Dendritic cell treated with granulocyte-macrophage colony-stimulating factor and Interleukin-4, amounts not matched to agents 40 ng/mL and 50 ng/mL, for 4 days (primary cell): ENCODE results near the gene PRKCD.

ENCODE experiments used
- H3K27ac Mint-ChIP-seq: one replicate; pipeline ENCODE4 v1.8.0; 2022; ENCODE audit warnings: mild to moderate bottlenecking, mixed read lengths
- H3K27me3 Mint-ChIP-seq: one replicate; pipeline ENCODE4 v1.8.0; 2022; ENCODE audit warnings: mild to moderate bottlenecking, mixed read lengths
- H3K36me3 Mint-ChIP-seq: one replicate; pipeline ENCODE4 v1.8.0; 2022; ENCODE audit warnings: low read depth, mixed read lengths
- H3K4me1 Mint-ChIP-seq: one replicate; pipeline ENCODE4 v1.8.0; 2022; ENCODE audit warnings: low read depth, mixed read lengths
- H3K4me3 Mint-ChIP-seq: one replicate; pipeline ENCODE4 v1.8.0; 2022; ENCODE audit warnings: mild to moderate bottlenecking, moderate library complexity, mixed read lengths
- H3K9me3 Mint-ChIP-seq: one replicate; pipeline ENCODE4 v1.8.0; 2022; ENCODE audit warnings: mixed read lengths
- intact Hi-C: fragments of 100-400 bp; cut with micrococcal nuclease; formaldehyde crosslinking; loops from one replicate; pipeline ENCODE4 v1.15.0; 2022

Gene PRKCD

DNA sequence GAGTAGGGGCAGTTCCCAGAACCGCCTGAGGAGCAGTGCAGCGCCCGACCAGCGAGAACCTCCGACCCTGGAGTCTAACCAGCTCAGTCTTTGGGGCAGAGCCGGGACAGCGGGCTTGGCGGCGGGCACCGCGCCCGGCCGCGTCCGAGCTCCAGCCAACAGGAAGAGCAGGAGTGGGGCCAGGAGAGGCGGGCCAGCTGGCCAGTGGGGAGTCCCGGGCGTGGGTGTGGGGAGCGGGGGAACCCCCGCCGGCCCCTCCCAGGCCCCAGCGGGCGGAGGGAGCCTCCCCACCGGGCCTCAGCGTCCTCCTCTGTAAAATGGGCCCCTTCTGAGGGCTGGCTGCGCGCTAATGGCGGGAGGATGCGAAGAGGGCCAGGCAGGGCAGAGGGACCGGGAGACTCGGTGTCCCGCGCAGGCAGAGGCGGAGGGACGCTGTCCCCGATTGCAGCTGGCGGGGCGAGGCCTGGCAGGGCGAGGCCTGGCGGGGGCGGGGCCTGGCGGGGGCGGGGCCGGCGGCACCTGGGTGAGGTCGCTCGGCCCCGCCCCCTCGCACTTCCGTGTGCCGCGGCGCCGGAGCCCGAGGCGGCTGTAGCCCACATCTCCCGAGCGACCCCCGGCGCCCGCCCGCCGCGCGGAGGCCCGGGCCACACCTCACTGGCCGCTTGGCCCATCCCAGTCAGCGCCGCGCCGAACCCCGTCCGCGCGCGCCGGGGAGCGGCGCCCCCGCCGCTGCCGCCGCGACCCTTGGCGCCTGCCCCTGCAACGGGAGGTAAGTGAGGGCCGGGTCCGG is at the start of gene PRKCD:
Gene PRKCD (plus strand): TSS at position 550 of the 790 bp plus-strand sequence. CDS start 17,214 bp downstream, outside the sequence.
- Mint-ChIP-seq H3K27ac (peak within 1 kb of the TSS; percentile 98), H3K9me3 (no peaks in the 10 kb centered on the region), H3K27me3 (peaks cover 17% of the 10 kb centered on the region), H3K4me1 (peaks cover 82% of the 10 kb centered on the region), H3K4me3 (peak within 1 kb of the TSS; percentile 82), H3K36me3 (peaks cover 52% of the 10 kb centered on the region)
- intact Hi-C loops: loop anchor here (2.0 to 5.0 kb wide), 3 partner anchors 18 to 36 kb away; no protein-coding TSS in a partner anchor

DNA sequence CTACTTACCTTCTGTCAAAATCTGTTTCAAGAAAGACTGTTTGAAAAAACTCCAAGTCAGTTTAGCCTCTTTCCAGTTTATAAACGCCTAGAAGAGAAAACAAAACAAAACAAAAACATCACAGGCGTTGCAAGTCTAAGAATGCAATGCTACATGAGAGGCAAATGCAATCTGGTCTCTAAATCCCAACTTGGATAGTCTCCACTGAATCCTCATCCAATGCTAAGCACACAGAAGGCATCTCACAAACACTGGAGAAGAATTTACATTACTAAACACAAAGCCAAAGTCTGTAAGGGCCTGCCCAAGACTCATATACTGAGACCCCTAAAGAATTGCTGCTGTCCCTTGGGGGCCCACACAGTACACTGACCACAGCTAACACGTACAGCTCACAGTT is 49.2 kb upstream of the PRKCD start:
- no peak overlapping the region for H3K27ac Mint-ChIP-seq
- H3K4me1 Mint-ChIP-seq: peaks cover 31% of the 10 kb centered on the region
- H3K9me3 Mint-ChIP-seq: no peaks in the 10 kb centered on the region
- H3K27me3 Mint-ChIP-seq: no peaks in the 10 kb centered on the region
- peaks cover 34% of the 10 kb centered on the region for H3K36me3 Mint-ChIP-seq
- H3K4me3 Mint-ChIP-seq: no peak overlapping the region
- intact Hi-C loops: no loop called here

DNA sequence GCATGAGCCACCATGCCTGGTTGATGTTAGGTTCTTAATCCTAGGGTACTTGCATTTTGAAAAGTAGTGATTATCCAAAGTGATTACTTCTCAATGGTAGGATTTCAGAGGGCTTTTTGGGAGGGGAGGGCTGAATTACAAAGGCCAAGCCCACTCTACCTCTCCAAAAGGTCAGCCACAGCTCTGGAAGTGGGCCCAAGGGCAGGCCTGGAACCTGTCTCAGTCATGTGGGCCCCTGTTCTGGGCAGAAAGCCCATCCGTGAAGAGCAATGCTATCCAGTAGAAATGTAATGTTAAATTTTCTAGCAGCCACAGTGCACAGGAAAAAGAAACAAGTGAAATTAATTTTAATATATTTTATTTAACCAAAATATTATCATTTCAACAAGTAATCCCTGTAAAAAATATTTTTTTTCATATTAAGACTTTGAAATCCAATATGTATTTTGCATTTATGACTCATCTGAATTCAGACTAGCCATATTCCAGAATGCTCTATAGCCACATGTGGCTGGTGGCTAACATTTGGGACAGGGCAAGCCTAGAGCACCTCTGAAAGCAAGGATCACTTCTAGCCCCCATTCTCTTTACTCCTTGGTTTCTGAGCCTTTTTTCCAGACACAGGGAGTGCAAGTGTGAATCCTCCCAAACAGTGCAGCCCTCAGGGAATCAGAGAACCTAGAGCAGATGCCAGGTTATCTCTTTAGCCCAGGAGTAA is 47.6 kb upstream of the PRKCD start:
- H3K4me1 Mint-ChIP-seq: peaks cover 22% of the 10 kb centered on the region
- no peak overlapping the region for H3K27ac Mint-ChIP-seq
- H3K27me3 Mint-ChIP-seq: no peaks in the 10 kb centered on the region
- intact Hi-C loops: loop anchor here (1.0 kb wide), 1 partner anchor 83 kb away; no protein-coding TSS in a partner anchor
- H3K4me3 Mint-ChIP-seq: no peak overlapping the region
- H3K36me3 Mint-ChIP-seq: peaks cover 48% of the 10 kb centered on the region
- H3K9me3 Mint-ChIP-seq: no peaks in the 10 kb centered on the region

DNA sequence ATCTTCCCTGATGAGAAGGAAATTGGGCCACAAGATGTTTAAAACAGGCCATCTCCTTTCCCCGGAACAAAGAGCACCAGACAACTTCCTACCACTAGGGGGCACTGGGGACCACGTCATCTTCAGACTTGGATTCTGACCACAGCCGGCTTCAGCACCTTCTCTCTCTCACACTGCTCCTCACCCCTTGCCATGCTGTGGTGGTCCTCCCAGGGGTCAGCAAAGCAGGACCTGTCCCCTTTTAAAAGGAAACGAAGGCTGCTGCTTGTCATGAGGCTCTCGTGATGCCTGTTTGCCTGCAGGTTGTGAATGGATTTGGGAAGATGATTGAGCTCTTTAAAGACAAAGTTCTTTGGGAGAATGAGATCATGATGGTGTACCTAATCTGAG is 47.0 kb upstream of the PRKCD start:
- no peaks in the 10 kb centered on the region for H3K9me3 Mint-ChIP-seq
- intact Hi-C loops: loop anchor here (1.0 kb wide), 1 partner anchor 82 kb away; no protein-coding TSS in a partner anchor
- H3K27ac Mint-ChIP-seq: no peak overlapping the region
- no peaks in the 10 kb centered on the region for H3K27me3 Mint-ChIP-seq
- no peak overlapping the region for H3K4me3 Mint-ChIP-seq
- H3K36me3 Mint-ChIP-seq: peaks cover 48% of the 10 kb centered on the region
- H3K4me1 Mint-ChIP-seq: peaks cover 16% of the 10 kb centered on the region

DNA sequence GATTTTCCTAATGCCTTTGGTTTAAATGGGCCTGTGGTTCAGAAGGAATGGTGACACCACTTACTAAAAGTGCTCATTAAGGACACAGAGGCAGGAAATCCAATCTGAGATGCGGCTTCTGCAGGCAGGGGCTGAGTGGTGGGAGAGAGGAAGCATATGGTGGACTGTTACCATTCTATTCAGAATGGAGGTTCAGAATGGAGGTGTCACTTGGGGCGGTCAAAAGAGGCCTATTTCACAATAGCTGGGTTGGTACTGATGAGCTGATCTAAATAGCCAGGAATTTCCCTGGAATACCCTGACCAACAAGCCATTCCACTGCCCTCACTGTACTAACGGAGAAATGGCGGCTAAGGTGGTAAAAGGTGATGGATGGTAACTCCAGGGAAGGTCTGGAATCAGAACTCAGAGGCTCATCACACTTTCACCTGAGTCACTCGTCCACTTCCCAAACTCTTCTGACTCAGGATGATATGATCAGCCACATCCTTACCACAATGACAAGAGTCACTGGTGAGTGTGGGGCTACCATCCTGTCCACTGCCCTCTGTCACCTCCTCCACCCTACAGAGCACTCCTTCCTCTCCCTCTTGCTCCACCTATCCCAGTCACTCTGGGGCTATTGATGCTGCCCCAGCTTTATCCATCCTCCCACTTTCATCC is 46.5 kb upstream of the PRKCD start:
- peaks cover 11% of the 10 kb centered on the region for H3K4me1 Mint-ChIP-seq
- no peaks in the 10 kb centered on the region for H3K9me3 Mint-ChIP-seq
- peaks cover 49% of the 10 kb centered on the region for H3K36me3 Mint-ChIP-seq
- H3K4me3 Mint-ChIP-seq: no peak overlapping the region
- H3K27me3 Mint-ChIP-seq: no peaks in the 10 kb centered on the region
- intact Hi-C loops: loop anchor here (1.0 kb wide), 1 partner anchor 82 kb away; no protein-coding TSS in a partner anchor
- no peak overlapping the region for H3K27ac Mint-ChIP-seq

DNA sequence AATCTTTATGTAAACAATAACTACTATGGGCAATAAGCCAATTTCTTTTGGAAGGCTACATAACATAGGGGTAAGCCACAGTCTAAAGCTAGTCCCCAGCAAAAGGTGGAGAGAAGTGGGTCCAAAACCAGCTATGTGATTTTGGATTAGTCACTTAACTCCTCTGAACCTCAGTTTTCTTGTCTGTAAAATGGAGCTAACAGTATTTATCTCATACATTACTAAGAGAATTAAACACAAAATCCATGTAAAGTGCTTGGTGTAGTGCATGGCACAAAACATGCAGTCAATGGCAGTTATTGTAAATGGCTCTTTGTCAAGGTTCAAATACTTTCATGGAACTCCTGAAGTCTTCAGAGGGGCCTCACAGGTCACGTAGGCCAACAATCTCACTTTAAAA is 44.1 kb upstream of the PRKCD start:
- intact Hi-C loops: no loop called here
- H3K27ac Mint-ChIP-seq: no peak overlapping the region
- peaks cover 58% of the 10 kb centered on the region for H3K36me3 Mint-ChIP-seq
- no peak overlapping the region for H3K4me3 Mint-ChIP-seq
- H3K27me3 Mint-ChIP-seq: no peaks in the 10 kb centered on the region
- no peaks in the 10 kb centered on the region for H3K9me3 Mint-ChIP-seq
- H3K4me1 Mint-ChIP-seq: no peaks in the 10 kb centered on the region

DNA sequence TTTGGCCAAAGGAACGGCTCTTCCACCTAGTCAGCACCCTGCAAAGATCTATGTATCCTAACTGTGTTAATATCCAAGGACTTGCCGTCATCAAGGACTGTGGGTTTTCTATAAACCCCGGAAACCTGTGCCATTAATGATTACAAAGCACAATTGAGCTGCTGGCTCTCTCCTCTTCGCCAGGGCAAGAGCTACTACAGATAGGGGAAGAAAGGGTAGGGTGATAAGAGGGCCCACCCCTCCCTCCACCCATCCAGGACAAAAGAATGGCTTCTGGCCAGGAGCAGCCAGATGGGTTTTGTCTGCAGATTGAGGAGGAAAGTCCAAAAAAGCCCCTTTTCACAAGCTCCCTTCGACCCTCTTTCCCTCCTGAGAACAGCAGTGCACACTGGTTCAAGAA is 40.7 kb upstream of the PRKCD start:
- Mint-ChIP-seq H3K27me3 (no peaks in the 10 kb centered on the region), H3K4me3 (no peak overlapping the region), H3K36me3 (peaks cover 92% of the 10 kb centered on the region), H3K27ac (no peak overlapping the region), H3K9me3 (no peaks in the 10 kb centered on the region), H3K4me1 (peaks cover 25% of the 10 kb centered on the region)
- intact Hi-C loops: loop anchor here (10.0 kb wide), 1 partner anchor 224 kb away; the partner anchor contains the start of gene DCP1A

DNA sequence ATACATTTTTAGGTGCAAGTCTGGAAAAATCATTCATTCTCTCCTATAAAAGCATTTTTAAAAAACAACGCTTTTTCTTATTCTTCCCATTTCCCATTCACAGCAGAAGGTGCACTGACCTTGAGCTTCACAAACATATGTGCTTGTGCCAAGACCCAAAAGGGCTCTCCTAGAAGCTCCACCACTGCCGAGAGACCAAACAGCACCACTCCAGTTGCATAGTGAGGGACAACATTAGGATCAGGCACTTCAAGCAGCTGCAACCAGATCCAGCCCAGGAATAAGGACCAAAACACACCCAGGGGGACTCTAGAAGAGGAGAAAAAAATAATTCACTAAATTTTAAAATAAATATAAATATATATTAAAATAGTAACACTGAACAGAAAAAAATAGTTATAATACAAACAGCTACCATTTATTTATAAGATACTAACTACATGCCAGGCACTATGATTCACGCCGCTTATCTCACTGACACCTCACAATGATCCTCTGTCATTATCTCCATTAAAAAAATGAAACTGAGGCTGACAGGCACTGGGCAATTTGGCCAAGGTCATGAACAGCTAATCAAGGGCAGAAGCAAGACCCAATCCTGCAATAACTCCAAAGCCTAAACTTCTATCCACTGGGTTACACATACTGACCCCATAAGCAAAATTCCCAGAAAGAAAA is 38.6 kb upstream of the PRKCD start:
- intact Hi-C loops: loop anchor here (10.0 kb wide), 1 partner anchor 222 kb away; the partner anchor contains the start of gene DCP1A
- Mint-ChIP-seq H3K27ac (no peak overlapping the region), H3K4me1 (peaks cover 25% of the 10 kb centered on the region), H3K36me3 (peaks cover 94% of the 10 kb centered on the region), H3K27me3 (no peaks in the 10 kb centered on the region), H3K4me3 (no peak overlapping the region), H3K9me3 (no peaks in the 10 kb centered on the region)

DNA sequence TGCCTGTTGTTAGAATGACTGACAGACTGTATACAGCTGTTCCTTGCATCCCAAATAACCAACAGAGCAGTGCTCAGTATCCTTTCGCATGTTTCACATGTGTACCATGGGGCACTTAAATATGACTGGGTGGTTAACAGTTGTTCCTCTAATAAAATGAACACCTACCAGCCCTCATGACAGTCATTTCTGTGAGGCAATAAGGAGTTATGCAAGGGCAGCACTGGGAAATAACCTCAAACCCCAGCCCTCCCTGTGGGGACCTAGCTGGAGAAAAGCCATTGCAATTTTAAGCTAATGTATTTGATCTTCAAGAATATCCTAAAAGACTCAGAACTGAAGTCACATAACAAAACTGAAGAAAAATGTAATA is 38.1 kb upstream of the PRKCD start:
- intact Hi-C loops: loop anchor here (10.0 kb wide), 1 partner anchor 222 kb away; the partner anchor contains the start of gene DCP1A
- Mint-ChIP-seq H3K4me1 (peaks cover 25% of the 10 kb centered on the region), H3K27me3 (no peaks in the 10 kb centered on the region), H3K4me3 (no peak overlapping the region), H3K27ac (no peak overlapping the region), H3K9me3 (no peaks in the 10 kb centered on the region), H3K36me3 (peaks cover 89% of the 10 kb centered on the region)

DNA sequence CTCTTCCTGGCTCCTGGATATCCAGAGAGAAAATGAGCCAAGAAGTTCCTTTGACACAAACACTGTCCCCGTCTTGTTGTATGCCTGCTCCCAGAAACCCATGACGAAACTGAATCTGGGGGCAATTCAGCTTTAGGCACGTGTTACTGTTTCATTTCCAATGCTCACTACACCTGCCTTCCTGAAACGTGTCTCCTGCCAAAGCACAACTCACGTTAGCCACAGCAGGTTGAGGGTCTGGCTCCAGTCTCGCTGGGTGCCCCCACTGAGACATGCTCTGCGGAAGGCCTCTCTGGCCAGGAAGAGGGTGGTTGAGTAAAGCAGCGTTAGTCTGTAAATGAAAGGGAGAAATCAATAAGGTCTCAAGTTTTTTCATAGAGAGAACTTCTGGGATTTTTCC is 37.5 kb upstream of the PRKCD start:
- H3K27ac Mint-ChIP-seq: peak overlapping the region; percentile 26
- intact Hi-C loops: loop anchor here (10.0 kb wide), 1 partner anchor 221 kb away; the partner anchor contains the start of gene DCP1A
- H3K36me3 Mint-ChIP-seq: peaks cover 83% of the 10 kb centered on the region
- peaks cover 25% of the 10 kb centered on the region for H3K4me1 Mint-ChIP-seq
- no peaks in the 10 kb centered on the region for H3K27me3 Mint-ChIP-seq
- H3K9me3 Mint-ChIP-seq: no peaks in the 10 kb centered on the region
- H3K4me3 Mint-ChIP-seq: no peak overlapping the region

DNA sequence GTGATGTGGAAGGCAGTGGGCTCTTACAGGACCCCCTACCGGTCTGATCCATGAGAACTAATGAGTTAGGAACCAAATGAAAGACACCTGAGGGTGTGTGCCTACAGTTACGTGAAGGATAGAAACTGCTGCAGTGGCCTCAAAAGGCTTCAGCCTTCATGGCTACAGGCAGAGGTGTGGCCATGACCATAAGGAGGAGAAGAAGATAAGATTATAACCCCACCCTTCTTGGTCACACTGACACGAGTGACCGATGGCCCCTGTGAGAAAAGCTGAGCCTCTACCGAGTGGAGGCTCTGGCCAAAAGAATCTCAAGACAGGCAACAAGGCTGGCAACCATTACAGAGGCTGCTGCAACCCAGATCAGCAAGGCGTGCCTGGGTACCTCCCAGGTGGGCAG is 37.1 kb upstream of the PRKCD start:
- H3K36me3 Mint-ChIP-seq: peaks cover 79% of the 10 kb centered on the region
- intact Hi-C loops: loop anchor here (10.0 kb wide), 1 partner anchor 221 kb away; the partner anchor contains the start of gene DCP1A
- no peaks in the 10 kb centered on the region for H3K9me3 Mint-ChIP-seq
- no peaks in the 10 kb centered on the region for H3K27me3 Mint-ChIP-seq
- H3K4me3 Mint-ChIP-seq: no peak overlapping the region
- peak overlapping the region; percentile 26 for H3K27ac Mint-ChIP-seq
- H3K4me1 Mint-ChIP-seq: peaks cover 25% of the 10 kb centered on the region

DNA sequence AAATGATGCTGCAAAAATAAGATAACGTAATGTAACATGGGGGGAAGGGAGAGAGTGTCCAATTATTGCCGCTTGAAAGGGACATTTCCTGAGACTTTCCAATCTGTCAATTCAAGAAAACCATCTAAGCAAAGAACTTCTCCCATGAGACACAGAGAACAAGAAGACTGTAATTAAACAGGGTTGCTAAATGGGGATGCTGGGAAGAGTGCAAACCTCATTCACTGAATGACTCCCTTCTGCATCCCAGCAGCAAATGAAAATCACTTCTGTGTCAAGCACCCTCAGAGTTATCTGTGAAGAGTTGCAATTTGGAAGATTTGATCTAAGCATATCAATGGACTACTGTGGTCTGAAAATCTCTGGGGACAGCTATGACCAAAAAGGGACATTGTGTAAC is 34.4 kb upstream of the PRKCD start:
- H3K27me3 Mint-ChIP-seq: no peaks in the 10 kb centered on the region
- H3K4me3 Mint-ChIP-seq: no peak overlapping the region
- H3K9me3 Mint-ChIP-seq: no peaks in the 10 kb centered on the region
- intact Hi-C loops: loop anchor here (10.0 kb wide), 1 partner anchor 218 kb away; the partner anchor contains the start of gene DCP1A
- H3K4me1 Mint-ChIP-seq: peaks cover 36% of the 10 kb centered on the region
- H3K36me3 Mint-ChIP-seq: peaks cover 58% of the 10 kb centered on the region
- no peak overlapping the region for H3K27ac Mint-ChIP-seq

DNA sequence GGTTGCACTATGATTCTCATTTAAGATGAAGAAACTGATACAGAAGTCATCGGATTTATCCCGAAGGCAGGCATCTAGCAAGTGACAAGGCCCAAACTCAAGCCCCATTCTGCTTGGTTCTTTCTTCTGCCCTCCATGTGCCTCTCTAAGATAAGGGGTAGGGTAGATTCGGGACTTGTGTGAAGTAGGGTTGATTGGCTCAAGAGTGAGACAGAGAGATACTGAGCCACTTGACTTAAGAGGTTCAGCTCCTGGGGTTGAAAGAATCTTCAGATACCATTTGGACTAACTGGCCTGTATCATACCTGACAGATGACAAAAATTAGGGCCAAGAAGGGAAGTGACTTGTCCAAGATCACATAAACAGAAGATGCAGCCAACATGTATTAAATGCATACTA is 31.7 kb upstream of the PRKCD start:
- intact Hi-C loops: loop anchor here (10.0 kb wide), 1 partner anchor 215 kb away; the partner anchor contains the start of gene DCP1A
- H3K4me3 Mint-ChIP-seq: peak overlapping the region; percentile 87
- H3K4me1 Mint-ChIP-seq: peaks cover 32% of the 10 kb centered on the region
- H3K27me3 Mint-ChIP-seq: no peaks in the 10 kb centered on the region
- no peaks in the 10 kb centered on the region for H3K9me3 Mint-ChIP-seq
- peaks cover 30% of the 10 kb centered on the region for H3K36me3 Mint-ChIP-seq
- H3K27ac Mint-ChIP-seq: peak overlapping the region; percentile 83
